Effector CD8-positive, alpha-beta T cell (primary cell): ENCODE results near the gene SPAG16.
"Not testable (repeated sequence)": the region's sequence is repeated elsewhere in the genome, so short reads cannot be mapped to it uniquely, and the experiment has no call there.

Experiments
- DNase-seq: peaks from one replicate; lab custom pipeline; 2025; lab: John Stamatoyannopoulos, UW

The SPAG16 gene

DNA sequence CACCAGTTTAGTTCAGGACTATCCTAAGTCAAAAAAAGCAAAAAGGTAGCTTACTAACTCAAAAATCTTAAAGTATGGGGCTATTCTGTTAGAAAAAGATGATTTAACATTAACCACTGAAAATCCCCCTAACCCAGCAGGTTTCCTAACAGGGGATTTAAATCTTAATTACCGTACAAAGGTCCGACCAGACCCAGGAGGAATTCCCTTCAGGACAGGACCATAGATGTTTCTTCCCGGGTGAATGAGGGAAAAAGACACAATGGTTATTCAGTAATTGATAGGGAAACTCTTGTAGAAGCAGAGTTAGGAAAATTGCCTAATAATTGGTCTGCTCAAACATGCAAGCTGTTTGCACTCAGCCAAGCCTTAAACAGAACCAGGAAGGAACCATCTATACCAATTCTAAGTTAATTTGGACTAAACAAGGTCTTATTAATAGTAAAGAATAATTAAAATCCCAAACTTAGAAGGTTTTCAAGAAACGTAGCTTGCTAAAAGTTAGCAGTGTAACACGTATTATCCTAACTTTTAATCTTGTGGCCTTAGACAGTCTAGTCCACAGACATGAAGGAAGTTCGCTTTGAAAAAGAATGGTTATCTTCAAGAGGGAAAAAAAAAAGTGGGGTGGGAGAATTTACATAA is 124.3 kb downstream of the SPAG16 start:
- DNase-seq = not testable (repeated sequence)

GRCh38 chr2:213410687-213411086 is 126.4 kb downstream of the SPAG16 start:
- DNase-seq = not testable (repeated sequence)

- no peak for DNase-seq
Observed at GRCh38 chr2:213411582-213412289, 127.5 kb downstream of the SPAG16 start.

GRCh38 chr2:213415093-213415492 is 130.8 kb downstream of the SPAG16 start:
- no peak for DNase-seq

GRCh38 chr2:213416832-213417231 is 132.6 kb downstream of the SPAG16 start:
- DNase-seq = no peak

- no peak for DNase-seq
Observed at GRCh38 chr2:213419980-213420379, 135.7 kb downstream of the SPAG16 start.

DNA sequence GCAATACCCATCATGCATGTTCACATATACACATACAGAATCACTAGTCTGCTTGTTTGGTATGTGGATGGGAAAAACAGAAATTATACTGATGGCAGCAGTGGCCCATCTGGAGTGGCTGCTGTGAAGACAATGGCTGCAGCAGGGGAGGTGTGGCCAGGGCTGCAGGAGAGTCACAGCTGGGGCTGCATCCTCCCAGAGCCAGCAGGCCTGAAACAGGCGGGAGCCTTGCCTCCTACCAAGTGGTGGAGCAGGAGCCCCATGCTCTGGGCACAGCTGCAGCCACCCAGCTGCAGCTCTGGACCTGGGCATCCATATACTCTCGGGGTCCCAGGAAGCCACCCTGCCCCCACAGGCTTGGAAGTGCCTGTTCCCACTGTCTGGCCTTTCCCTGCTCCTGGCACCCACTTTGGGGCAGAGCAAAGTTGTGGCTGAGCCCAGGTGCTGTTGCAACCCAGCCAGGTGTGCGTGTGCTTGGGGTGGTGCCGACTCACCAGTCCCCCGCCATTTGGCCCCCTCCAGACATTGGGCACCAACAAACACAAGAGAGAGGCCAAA is 136.6 kb downstream of the SPAG16 start:
- DNase-seq = no peak

DNA sequence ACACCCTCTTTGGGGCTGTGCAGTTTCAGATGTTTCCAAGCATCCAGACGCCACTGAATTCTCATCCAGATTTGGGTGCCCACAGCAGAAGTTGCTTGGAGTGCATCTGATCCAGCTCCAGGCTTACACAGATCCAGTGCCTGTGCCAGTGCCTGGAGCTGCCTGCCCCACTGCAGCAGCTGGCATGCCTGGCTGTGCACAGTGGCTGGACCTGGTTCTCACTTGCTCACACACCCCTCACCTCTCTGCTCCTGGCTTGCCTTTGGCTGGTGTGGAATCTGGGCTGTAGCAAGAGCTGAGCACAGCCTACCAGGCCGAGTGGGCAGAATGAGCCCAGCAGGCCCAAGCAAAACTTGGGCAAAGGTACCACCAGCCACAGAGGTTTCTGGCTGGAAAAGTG is 137.9 kb downstream of the SPAG16 start:
- DNase-seq = no peak

DNA sequence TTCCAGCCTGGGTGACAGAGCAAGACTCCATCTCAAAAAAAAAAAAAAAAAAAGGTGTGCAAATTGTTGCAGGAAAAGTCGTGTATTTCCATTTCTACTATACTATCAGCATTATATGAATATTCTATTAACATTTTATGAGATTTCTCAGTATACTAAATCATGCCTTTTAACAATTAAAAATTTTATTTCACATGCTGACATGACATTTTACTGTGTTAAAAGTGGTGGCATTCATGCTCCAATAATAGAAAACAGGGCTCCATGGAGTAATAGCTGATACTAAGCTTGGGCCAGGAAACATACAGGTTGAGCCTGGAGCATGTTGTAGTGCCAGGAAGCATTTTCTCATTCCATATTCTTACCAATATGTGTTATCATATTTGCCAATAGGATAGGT is 141.4 kb downstream of the SPAG16 start:
- no peak for DNase-seq

DNA sequence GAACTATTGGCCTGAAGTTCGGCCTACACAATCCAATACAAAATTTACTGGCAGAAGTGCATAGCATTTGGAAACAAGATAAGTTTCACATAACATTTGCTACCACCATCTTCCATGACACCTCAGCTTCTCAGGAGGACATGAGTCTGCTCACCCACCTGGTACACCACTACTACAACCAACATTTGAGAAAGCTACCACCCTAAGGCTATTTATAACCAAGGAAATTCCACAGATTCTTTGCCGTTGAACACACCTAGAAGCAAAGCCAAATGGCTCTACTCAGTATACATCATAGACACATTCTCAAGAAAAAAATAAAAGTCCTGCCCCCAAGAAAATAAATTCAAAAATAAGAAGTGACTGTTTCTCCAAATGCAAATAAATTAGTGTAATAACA is 145.3 kb downstream of the SPAG16 start:
- no peak for DNase-seq

DNA sequence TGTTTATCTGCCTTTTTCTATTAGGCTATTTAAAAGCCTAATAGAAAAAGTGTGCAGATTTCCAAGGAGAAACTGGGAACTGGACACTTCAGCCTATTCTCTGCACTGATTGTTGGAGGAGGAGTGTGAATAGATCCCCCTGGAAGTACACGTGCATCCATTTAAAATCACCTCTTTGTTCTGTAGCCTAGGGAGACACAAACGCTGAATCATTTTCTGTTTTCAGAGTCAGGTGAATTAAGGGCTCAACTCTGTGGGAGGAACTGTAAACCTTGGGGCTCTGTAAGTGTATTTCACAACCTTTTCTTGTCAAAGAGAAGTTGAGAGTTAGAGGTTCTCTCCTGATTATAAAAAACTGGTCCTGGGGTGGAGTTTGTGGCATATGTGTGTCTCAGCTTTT is 159.7 kb downstream of the SPAG16 start:
- DNase-seq = no peak

DNA sequence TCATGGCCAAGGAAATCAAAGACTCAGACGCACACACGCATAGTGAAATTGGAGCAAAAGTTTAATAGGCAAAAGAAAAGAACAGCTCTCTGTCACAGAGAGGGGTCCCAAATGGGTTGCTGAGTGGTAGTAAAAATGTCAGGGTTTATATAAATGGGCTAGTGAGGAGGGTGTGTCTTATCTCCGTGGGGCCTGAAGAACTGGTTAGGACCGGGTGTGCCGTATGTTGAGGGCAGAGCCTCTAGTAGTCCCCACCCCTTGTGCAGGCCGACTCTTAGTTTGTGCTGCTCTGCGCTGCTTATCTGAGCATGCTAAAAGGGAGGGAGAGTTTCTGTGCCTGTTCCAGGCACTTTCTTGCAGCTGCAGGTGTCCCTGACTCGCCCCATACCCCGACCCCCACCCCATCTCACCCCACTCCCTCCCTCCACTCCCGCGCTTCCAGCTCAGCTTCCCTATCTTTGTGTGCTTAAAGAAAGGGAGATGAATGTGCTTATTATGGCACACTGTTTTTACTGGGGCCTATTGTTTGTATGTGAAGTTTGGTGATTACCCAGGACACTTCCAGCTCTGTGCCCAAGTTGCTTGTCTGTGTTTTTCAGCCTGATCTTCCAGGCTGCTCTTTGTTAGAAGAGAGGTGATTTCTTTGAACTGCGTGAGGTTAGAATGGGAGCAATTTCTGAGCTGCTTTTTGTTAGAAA is 167.4 kb downstream of the SPAG16 start:
- DNase-seq = no peak

GRCh38 chr2:213455316-213456008 is 171.2 kb downstream of the SPAG16 start:
- no peak for DNase-seq

GRCh38 chr2:213475433-213475832 is 191.2 kb downstream of the SPAG16 start:
- DNase-seq = no peak

GRCh38 chr2:213476641-213477040 is 192.4 kb downstream of the SPAG16 start:
- DNase-seq = no peak

DNA sequence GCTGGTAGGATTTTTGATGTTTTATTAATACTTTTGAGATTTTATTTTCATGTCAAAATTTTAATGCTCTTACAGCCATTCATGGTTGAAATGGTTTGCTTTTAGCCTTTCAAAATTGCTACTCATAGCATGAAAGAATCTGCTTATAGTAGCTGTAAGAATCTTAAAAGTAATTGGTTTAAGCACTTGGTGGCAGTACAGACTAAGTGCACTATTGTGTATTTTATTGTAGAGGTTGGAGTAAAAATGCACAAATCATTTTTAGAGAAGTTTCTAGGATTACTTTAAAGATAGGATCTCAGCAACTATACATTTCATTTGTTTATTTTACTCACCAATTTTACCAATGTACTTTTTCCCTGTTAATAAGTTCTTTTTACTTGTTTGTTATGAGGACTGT is 205.8 kb downstream of the SPAG16 start:
- no peak for DNase-seq

DNA sequence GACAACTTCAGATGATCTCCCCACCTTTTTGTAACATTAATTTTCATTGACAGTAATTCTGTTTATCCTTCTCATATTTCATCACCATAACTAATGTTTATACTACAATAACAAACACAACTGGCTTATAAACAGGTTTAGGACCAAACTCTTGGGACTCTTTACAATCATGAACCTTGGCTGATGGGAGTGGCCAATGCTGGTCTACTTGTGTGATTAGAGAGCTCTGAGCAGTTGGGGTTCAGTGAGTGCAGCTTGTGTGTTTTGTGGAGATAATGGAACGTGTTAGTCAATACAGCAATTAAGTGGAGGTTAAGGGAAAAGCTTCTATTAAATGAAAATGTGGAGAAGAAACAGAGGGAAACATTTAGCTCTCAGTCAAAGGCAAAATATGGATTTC is 207.1 kb downstream of the SPAG16 start:
- DNase-seq = no peak

GRCh38 chr2:213496226-213496625 is 212.0 kb downstream of the SPAG16 start:
- DNase-seq = no peak

DNA sequence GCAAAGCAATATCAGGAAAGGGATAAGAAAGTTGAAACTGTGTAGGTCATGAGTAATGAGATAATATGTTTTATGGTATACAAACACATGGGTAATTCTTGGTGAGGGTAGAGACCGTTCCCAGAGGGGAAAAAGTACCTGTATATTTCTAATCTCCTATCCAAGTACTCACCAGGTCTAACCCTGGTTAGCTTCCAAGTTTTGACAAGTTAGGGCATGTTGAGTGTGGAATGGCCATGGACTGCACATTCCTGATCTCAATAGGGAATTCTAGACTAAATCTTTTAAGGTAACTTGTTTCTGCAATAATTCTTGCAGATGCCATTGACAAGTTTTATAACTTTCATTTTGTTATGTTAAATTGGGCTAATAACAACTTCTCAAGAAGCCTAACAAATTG is 216.6 kb downstream of the SPAG16 start:
- no peak for DNase-seq

DNA sequence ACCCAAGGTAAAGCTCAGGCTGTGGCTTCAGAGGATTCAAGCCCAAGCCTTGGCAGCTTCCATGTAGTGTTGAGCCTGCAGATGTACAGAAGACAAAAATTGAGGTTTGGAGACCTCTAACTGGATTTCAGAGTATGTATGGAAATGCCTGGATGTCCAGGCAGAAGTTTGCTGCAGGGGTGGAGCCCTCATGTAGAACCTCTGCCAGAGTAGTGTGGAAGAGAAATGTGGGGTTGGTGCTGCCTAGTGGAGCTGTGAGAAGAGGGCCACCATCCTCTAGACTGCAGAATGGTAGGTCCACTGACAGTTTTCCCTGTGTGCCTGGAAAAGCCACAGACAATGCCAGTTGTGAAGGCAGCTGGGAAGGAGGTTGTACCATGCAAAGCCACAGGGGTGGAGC is 239.9 kb downstream of the SPAG16 start:
- DNase-seq = no peak

GRCh38 chr2:213537579-213537978 is 253.3 kb downstream of the SPAG16 start:
- DNase-seq = no peak

- DNase-seq = no peak
Observed at GRCh38 chr2:213544940-213545339, 260.7 kb downstream of the SPAG16 start.
